CD4-positive, alpha-beta T cell (primary cell): ENCODE measurements around the gene SREBF1. TPM values are rescaled to one million over a fixed set of nuclear protein-coding genes. Genes with fewer than 3 reads are reported as not detected.

Experiments used
- ATAC-seq: fragments of 200-7000 bp; cut with Tn5 transposase; one replicate; pipeline ENCODE4 v1.10.0; 2022; ENCODE audit warnings: mild to moderate bottlenecking; ENCODE audit not compliant: poor library complexity
- CTCF ChIA-PET: fragments of 350-600 bp; sonication (Branson Sonifier 250); formaldehyde crosslinking; loops from one replicate; lab custom pipeline; 2021; ENCODE audit warnings: antibody characterized with exemption, inconsistent platforms; lab: Charles Lee
- POLR2A ChIA-PET: fragments of 350-600 bp; sonication (Branson Sonifier 250); formaldehyde crosslinking; loops from one replicate; lab custom pipeline; 2021; ENCODE audit warnings: antibody characterized with exemption, inconsistent platforms; lab: Charles Lee
- DNase-seq, 14 experiments: peaks; one replicate each; pipeline ENCODE4 v3.0.0-alpha.2; 2013 to 2020; ENCODE audit warnings: mixed read lengths in 2 of 14
- H3K27ac ChIP-seq, 2 donors: one replicate each; pipeline versions ENCODE4 v1.5.1 to v1.7.0; 2013; ENCODE audit warnings: low read length in 2 of 2, low read depth in 1 of 2, mild to moderate bottlenecking in 1 of 2
- H3K27me3 ChIP-seq, 2 experiments: 1 replicate in 1 of 2; 2 replicates in 1 of 2; pipeline versions ENCODE4 v1.6.1 to v1.7.0; 2013; ENCODE audit warnings: low read length in 2 of 2, control low read depth in 1 of 2, mild to moderate bottlenecking in 1 of 2, moderate library complexity in 1 of 2; ENCODE audit not compliant: insufficient read depth in 2 of 2, control insufficient read depth in 1 of 2
- H3K36me3 ChIP-seq: one replicate; pipeline ENCODE4 v1.6.1; 2013; ENCODE audit warnings: low read length, control low read depth; ENCODE audit not compliant: insufficient read depth
- H3K4me1 ChIP-seq: one replicate; pipeline ENCODE4 v1.6.1; 2013; ENCODE audit warnings: low read length, control low read depth; ENCODE audit not compliant: insufficient read depth
- H3K4me3 ChIP-seq: one replicate; pipeline ENCODE4 v1.5.1; 2013; ENCODE audit warnings: mild to moderate bottlenecking, low read length, moderate library complexity
- H3K9me3 ChIP-seq, 2 experiments: 1 replicate in 1 of 2; 2 replicates in 1 of 2; pipeline versions ENCODE4 v1.6.1 to v1.7.0; 2013; ENCODE audit warnings: low read length in 2 of 2, mild to moderate bottlenecking in 2 of 2, control low read depth in 1 of 2, moderate library complexity in 1 of 2; ENCODE audit not compliant: control insufficient read depth in 1 of 2, insufficient read depth in 1 of 2
- H3K27ac Mint-ChIP-seq: one replicate; pipeline ENCODE4 v1.8.0; 2020; ENCODE audit warnings: mixed read lengths
- H3K27me3 Mint-ChIP-seq: one replicate; pipeline ENCODE4 v1.8.0; 2021; ENCODE audit warnings: mixed read lengths
- H3K36me3 Mint-ChIP-seq: one replicate; pipeline ENCODE4 v1.8.0; 2021; ENCODE audit warnings: low read depth, mixed read lengths
- H3K4me1 Mint-ChIP-seq: one replicate; pipeline ENCODE4 v1.8.0; 2021; ENCODE audit warnings: low read depth, mixed read lengths
- H3K4me3 Mint-ChIP-seq: one replicate; pipeline ENCODE4 v1.8.0; 2020; ENCODE audit warnings: mild to moderate bottlenecking, mixed read lengths
- H3K9me3 Mint-ChIP-seq: one replicate; pipeline ENCODE4 v1.8.0; 2020; ENCODE audit warnings: mixed read lengths
- intact Hi-C, 2 experiments: fragments of 100-400 bp; cut with DNase I in 1 of 2; cut with micrococcal nuclease in 1 of 2; formaldehyde crosslinking; loops; one replicate each; pipeline versions ENCODE4 v1.15.1 to v1.9.0; 2023 to 2025; cut with DNase I, micrococcal nuclease
- total RNA-seq, 174 experiments: library from RNA in 2 of 174; stranded (reverse) in 2 of 174; gene quantifications; one replicate each; pipeline ENCODE4 v1.2.3 and lab custom pipeline; 2021 to 2026
- TF ChIP-seq, protein P1 (sequence below): fragments of 200-600 bp; IDR thresholded peaks from one replicate; pipeline ENCODE4 v1.8.0; 2022; ENCODE audit warnings: antibody characterized with exemption, mild to moderate bottlenecking

The SREBF1 gene
- total RNA-seq, 2 experiments from 2014 or later: 249 to 264 TPM

DNA sequence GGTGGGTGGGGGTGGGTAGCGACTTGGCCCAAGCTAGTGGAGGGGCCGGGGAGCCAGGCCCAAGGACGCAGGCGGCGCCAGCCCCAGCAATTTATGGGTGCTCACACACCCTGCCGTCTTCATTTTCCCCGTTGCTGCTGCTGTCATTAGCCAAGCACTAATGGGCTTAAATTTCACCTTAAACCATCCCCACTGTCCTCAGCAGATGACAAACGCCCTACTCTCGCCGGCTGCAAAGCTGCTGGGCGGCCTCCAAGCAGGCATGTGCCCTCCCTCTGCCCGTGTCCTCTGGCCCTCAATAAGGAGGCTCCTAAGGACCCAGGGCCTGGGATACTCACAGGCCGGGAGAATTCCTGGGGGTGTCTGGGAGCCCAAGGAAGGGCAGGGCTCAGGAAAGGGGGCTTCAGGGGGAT, 66.1 kb downstream of the SREBF1 start:
- Histone ChIP-seq H3K4me3 (no peak overlapping the region), H3K36me3 (no peaks in the 10 kb centered on the region), H3K27ac (no peak overlapping the region), H3K9me3 (no peaks in the 10 kb centered on the region), H3K4me1 (peaks cover 10% of the 10 kb centered on the region), H3K27me3 (no peaks in the 10 kb centered on the region)
- intact Hi-C loops: loop anchor here in 1 of 2 experiments (5.0 kb wide), 1 partner anchor 38 kb away; no protein-coding TSS in a partner anchor
- CTCF ChIA-PET: no interaction called here
- POLR2A ChIA-PET: no interaction called here
- no peak for DNase-seq
- no peak overlapping the region for H3K4me3 Mint-ChIP-seq
- H3K36me3 Mint-ChIP-seq: no peaks in the 10 kb centered on the region
- peaks cover 12% of the 10 kb centered on the region for H3K4me1 Mint-ChIP-seq
- H3K27me3 Mint-ChIP-seq: no peaks in the 10 kb centered on the region
- no peak overlapping the region for H3K27ac Mint-ChIP-seq
- no peaks in the 10 kb centered on the region for H3K9me3 Mint-ChIP-seq
- TF ChIP-seq, protein P1, sequence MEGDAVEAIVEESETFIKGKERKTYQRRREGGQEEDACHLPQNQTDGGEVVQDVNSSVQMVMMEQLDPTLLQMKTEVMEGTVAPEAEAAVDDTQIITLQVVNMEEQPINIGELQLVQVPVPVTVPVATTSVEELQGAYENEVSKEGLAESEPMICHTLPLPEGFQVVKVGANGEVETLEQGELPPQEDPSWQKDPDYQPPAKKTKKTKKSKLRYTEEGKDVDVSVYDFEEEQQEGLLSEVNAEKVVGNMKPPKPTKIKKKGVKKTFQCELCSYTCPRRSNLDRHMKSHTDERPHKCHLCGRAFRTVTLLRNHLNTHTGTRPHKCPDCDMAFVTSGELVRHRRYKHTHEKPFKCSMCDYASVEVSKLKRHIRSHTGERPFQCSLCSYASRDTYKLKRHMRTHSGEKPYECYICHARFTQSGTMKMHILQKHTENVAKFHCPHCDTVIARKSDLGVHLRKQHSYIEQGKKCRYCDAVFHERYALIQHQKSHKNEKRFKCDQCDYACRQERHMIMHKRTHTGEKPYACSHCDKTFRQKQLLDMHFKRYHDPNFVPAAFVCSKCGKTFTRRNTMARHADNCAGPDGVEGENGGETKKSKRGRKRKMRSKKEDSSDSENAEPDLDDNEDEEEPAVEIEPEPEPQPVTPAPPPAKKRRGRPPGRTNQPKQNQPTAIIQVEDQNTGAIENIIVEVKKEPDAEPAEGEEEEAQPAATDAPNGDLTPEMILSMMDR: no peak
- ATAC-seq: no peak

DNA sequence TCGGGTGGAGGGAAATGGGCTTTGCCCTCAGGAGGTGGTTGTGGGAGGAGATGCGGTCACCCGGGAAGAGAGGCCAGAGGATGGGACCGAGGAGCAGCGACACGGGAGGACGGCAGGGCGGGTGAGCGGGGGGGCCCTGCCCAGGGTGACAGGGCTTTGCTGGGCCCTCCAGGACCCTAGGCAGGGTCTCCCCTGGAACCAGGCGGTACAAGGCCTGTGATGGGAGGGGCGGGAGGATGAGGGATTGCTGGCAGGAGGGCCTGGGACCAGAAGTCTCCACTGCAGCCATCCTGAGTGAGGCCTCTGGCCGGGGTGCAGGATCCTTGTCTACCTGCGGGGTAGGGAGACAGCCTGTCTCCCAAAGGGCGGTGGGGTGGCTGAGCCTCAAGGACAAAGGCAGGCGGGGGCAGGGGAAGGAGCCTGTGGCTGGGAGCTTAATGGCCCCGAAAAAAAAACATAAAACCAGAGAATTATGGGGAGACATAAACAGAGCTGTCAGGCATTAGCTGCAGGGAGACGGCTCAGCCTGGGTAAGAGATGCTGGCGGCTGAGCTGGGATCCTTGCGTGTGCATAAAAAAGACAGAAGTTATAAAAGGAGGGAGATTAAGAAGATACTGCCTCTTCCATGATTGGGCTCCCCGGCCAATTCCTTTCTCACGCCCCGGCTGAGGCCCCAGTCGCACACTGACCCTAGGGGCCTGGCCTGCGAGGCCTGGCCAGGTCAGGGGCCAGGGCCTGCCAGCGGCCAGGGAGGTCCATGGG, 66.7 kb downstream of the SREBF1 start:
- H3K27ac Mint-ChIP-seq: no peak overlapping the region
- Histone ChIP-seq H3K36me3 (peaks cover 2% of the 10 kb centered on the region), H3K27ac (no peak overlapping the region), H3K27me3 (no peaks in the 10 kb centered on the region), H3K4me1 (peaks cover 11% of the 10 kb centered on the region), H3K9me3 (no peaks in the 10 kb centered on the region), H3K4me3 (no peak overlapping the region)
- no peaks in the 10 kb centered on the region for H3K36me3 Mint-ChIP-seq
- no peaks in the 10 kb centered on the region for H3K27me3 Mint-ChIP-seq
- no peak for DNase-seq
- CTCF ChIA-PET: no interaction called here
- POLR2A ChIA-PET: no interaction called here
- no peaks in the 10 kb centered on the region for H3K9me3 Mint-ChIP-seq
- H3K4me3 Mint-ChIP-seq: no peak overlapping the region
- peaks cover 16% of the 10 kb centered on the region for H3K4me1 Mint-ChIP-seq
- intact Hi-C loops: loop anchor here in 1 of 2 experiments (5.0 kb wide), 1 partner anchor 38 kb away; no protein-coding TSS in a partner anchor
- TF ChIP-seq, protein P1: no peak
- no peak for ATAC-seq

DNA sequence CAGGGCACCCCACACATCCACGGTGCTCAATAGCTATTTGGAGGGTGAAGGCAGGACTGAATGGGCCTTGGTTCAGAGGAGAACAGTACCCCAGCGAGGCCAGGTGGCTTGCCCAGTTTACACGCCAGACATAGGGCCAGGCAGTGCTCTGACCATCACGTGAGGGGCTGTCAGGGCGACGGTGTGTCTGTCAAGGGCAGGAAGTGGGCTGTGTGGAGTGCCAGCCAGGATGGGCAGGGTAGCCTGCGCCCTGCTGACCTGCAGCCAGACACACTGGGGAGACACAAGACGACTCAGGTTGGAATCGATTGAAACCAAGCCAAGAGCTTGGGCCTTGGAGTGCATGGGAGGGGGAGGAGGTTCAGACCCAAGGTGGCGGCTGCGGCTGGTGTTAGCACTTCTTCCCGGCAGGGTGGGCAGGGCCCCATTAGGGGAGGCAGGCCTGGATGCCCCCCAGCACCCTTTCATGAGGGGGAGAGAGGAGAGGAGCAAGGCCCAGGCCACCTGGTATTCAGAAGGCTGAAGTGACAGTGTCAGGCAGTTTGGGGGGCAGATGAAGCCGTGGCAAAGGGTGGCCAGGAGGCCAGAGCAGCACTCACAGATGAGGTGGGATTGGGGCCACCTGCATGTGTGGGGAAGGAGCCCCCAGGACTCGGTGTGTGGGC, 68.2 kb downstream of the SREBF1 start:
- TF ChIP-seq, protein P1: no peak
- DNase-seq (no peak), ATAC-seq (no peak)
- Histone ChIP-seq H3K4me1 (peaks cover 11% of the 10 kb centered on the region), H3K27ac (no peak overlapping the region), H3K9me3 (no peaks in the 10 kb centered on the region), H3K36me3 (peaks cover 5% of the 10 kb centered on the region), H3K4me3 (no peak overlapping the region), H3K27me3 (no peaks in the 10 kb centered on the region)
- Mint-ChIP-seq H3K9me3 (no peaks in the 10 kb centered on the region), H3K4me3 (no peak overlapping the region), H3K27ac (no peak overlapping the region), H3K27me3 (no peaks in the 10 kb centered on the region), H3K36me3 (no peaks in the 10 kb centered on the region), H3K4me1 (peaks cover 27% of the 10 kb centered on the region)
- ChIA-PET CTCF (no interaction called here), POLR2A (no interaction called here)
- intact Hi-C loops: no loop called here
